Measurements from ENCODE around the gene EXD3.

The EXD3 gene

GRCh38 chr9:137369061-137369787 is 53.7 kb downstream of the EXD3 start:
- DNase-seq = no peak

- no peak for DNase-seq
Measured at GRCh38 chr9:137368431-137369035, 54.4 kb downstream of the EXD3 start.

GRCh38 chr9:137367506-137368430 is 55.2 kb downstream of the EXD3 start:
- no peak for DNase-seq

- DNase-seq = no peak
Measured at GRCh38 chr9:137366891-137367381, 56.0 kb downstream of the EXD3 start.

- DNase-seq = peak in 1 of 56 donors; percentile 12
Measured at GRCh38 chr9:137366445-137366810, 56.5 kb downstream of the EXD3 start.

GRCh38 chr9:137365552-137366444 is 57.2 kb downstream of the EXD3 start:
- DNase-seq = no peak

- no peak for DNase-seq
Measured at GRCh38 chr9:137365056-137365455, 57.9 kb downstream of the EXD3 start.

GRCh38 chr9:137359850-137360249 is 63.1 kb downstream of the EXD3 start:
- no peak for DNase-seq

- DNase-seq = no peak
Measured at GRCh38 chr9:137358126-137358525, 64.8 kb downstream of the EXD3 start.

GRCh38 chr9:137357166-137357565 is 65.8 kb downstream of the EXD3 start:
- no peak for DNase-seq

- no peak for DNase-seq
Measured at GRCh38 chr9:137355761-137356365, 67.1 kb downstream of the EXD3 start.

- DNase-seq = no peak
Measured at GRCh38 chr9:137354845-137355760, 67.9 kb downstream of the EXD3 start.

GRCh38 chr9:137354153-137354844 is 68.7 kb downstream of the EXD3 start:
- DNase-seq = no peak

GRCh38 chr9:137353223-137354152 is 69.5 kb downstream of the EXD3 start:
- DNase-seq = no peak

- no peak for DNase-seq
Measured at GRCh38 chr9:137352511-137353222, 70.3 kb downstream of the EXD3 start.

GRCh38 chr9:137351781-137352501 is 71.0 kb downstream of the EXD3 start:
- DNase-seq = no peak

All from nucleus accumbens (tissue), 56 donors.